Mesendoderm (in vitro differentiated cells): ENCODE results near the gene PIK3AP1.
"Not testable (repeated sequence)": the region's sequence is repeated elsewhere in the genome, so short reads cannot be mapped to it uniquely, and the experiment has no call there.

Source experiments
- DNase-seq: peaks from one replicate; pipeline ENCODE4 v3.0.0; 2013
- H2AK5ac ChIP-seq: 2 replicates; pipeline ENCODE4 v1.6.1; 2013; ENCODE audit warnings: low read length, inconsistent platforms
- H2BK120ac ChIP-seq: 2 replicates; pipeline ENCODE4 v1.6.1; 2013; ENCODE audit warnings: low read depth, mild to moderate bottlenecking, low read length, moderate library complexity, mixed read lengths
- H2BK15ac ChIP-seq: replicated peaks from 2 replicates; pipeline ENCODE4 v1.6.1; 2013; ENCODE audit warnings: low read depth, mild to moderate bottlenecking, moderate library complexity
- H2BK5ac ChIP-seq: 2 replicates; pipeline ENCODE4 v1.6.1; 2013; ENCODE audit warnings: low read length, inconsistent platforms
- H3K18ac ChIP-seq: 2 replicates; pipeline ENCODE4 v1.6.1; 2013; ENCODE audit warnings: mild to moderate bottlenecking, low read length, mixed read lengths
- H3K23ac ChIP-seq: one replicate; pipeline ENCODE4 v1.6.1; 2013; ENCODE audit warnings: low read length
- H3K27ac ChIP-seq: 2 replicates; pipeline ENCODE4 v1.5.1; 2013; ENCODE audit warnings: low read depth, mild to moderate bottlenecking, inconsistent platforms, low read length, moderate library complexity
- H3K27me3 ChIP-seq: 2 replicates; pipeline ENCODE4 v1.6.1; 2013; ENCODE audit warnings: low read length, control low read depth, mild to moderate bottlenecking, inconsistent platforms; ENCODE audit not compliant: insufficient read depth, poor library complexity
- H3K36me3 ChIP-seq: 2 replicates; pipeline ENCODE4 v1.6.1; 2013; ENCODE audit warnings: low read length, inconsistent platforms; ENCODE audit not compliant: control insufficient read depth, insufficient read depth
- H3K4ac ChIP-seq: one replicate; pipeline ENCODE4 v1.6.1; 2013; ENCODE audit warnings: low read depth, mild to moderate bottlenecking, low read length, moderate library complexity
- H3K4me1 ChIP-seq: 2 replicates; pipeline ENCODE4 v1.6.1; 2013; ENCODE audit warnings: low read depth, low read length, inconsistent platforms; ENCODE audit not compliant: control insufficient read depth
- H3K4me2 ChIP-seq: 2 replicates; pipeline ENCODE4 v1.6.1; 2013; ENCODE audit warnings: low read length
- H3K4me3 ChIP-seq: 2 replicates; pipeline ENCODE4 v1.5.1; 2013; ENCODE audit warnings: mild to moderate bottlenecking, low read length
- H3K56ac ChIP-seq: one replicate; pipeline ENCODE4 v1.6.1; 2013; ENCODE audit warnings: low read length
- H3K79me1 ChIP-seq: 2 replicates; pipeline ENCODE4 v1.6.1; 2013; ENCODE audit warnings: low read length, inconsistent platforms
- H3K79me2 ChIP-seq: 2 replicates; pipeline ENCODE4 v1.6.1; 2013; ENCODE audit warnings: mild to moderate bottlenecking, low read length; ENCODE audit not compliant: control insufficient read depth, insufficient read depth
- H3K9ac ChIP-seq: 2 replicates; pipeline ENCODE4 v1.6.1; 2013; ENCODE audit warnings: low read length, inconsistent platforms
- H4K5ac ChIP-seq: one replicate; pipeline ENCODE4 v1.6.1; 2013; ENCODE audit warnings: low read length
- H4K8ac ChIP-seq: one replicate; pipeline ENCODE4 v1.6.1; 2013; ENCODE audit warnings: low read depth, mild to moderate bottlenecking, control low read depth, low read length, moderate library complexity
- WGBS: extraction: QIAGEN DNeasy Blood & Tissue Kit; methylation state at CpG from one replicate; pipeline ENCODE4 v1.1.7; 2013; ENCODE audit warnings: low lambda C conversion rate, missing lambda C conversion rate; ENCODE audit not compliant: insufficient coverage; ENCODE audit errors: extremely low coverage; 5-methylcytosine and 5-hydroxymethylcytosine counted together

The PIK3AP1 gene

DNA sequence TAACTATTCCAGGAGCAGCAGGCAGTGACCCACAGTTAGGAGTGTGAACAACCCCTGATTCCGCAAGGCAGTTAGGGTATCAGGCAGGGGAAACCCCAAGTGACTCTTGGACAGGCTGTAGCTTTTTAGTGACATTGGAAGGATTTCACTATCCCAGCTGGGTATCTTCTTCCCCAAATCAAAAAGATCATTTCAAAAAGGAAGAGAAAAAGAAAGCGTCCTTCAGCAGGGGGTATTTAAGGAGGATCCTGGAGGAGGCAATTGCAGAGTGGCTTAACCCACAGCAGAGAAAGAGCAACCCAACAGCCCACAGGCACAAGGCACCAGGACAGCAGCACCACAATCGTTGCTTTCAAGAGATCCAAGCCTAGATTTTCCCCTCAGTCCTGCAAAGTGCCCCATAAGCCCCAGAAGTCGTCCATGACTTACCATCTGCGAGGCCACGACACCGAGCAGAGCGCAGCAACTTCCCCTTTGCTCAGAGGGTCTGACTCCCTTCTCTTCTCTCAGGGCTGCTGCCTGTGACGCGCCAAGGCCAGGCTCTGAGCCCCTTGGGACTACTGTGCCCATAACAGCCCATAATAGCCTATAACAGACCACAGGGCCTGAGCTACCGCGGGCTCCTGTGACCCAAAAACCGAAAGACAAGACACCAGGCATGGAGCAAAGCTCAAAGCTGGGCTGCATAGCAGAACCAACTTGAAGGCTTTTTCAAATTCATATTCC, 19.8 kb downstream of the PIK3AP1 start:
- H4K5ac ChIP-seq = no peak overlapping the region
- no peak overlapping the region for H2AK5ac ChIP-seq
- H2BK120ac ChIP-seq = no peak overlapping the region
- WGBS = no CpG with 5 or more reads among the region's 13 CpGs
- H3K4me3 ChIP-seq = no peak overlapping the region
- no peaks in the 10 kb centered on the region for H3K4me1 ChIP-seq
- H3K9ac ChIP-seq = no peak overlapping the region
- no peak overlapping the region for H2BK5ac ChIP-seq
- H3K36me3 ChIP-seq = no peaks in the 10 kb centered on the region
- H3K23ac ChIP-seq = no peak overlapping the region
- H3K56ac ChIP-seq = no peak overlapping the region
- no peak overlapping the region for H2BK15ac ChIP-seq
- H3K27me3 ChIP-seq = no peaks in the 10 kb centered on the region
- H3K4me2 ChIP-seq = no peak overlapping the region
- no peak overlapping the region for H4K8ac ChIP-seq
- H3K18ac ChIP-seq = no peak overlapping the region
- H3K79me1 ChIP-seq = no peaks in the 10 kb centered on the region
- H3K79me2 ChIP-seq = no peaks in the 10 kb centered on the region
- no peak overlapping the region for H3K4ac ChIP-seq
- DNase-seq = no peak
- no peak overlapping the region for H3K27ac ChIP-seq

DNA sequence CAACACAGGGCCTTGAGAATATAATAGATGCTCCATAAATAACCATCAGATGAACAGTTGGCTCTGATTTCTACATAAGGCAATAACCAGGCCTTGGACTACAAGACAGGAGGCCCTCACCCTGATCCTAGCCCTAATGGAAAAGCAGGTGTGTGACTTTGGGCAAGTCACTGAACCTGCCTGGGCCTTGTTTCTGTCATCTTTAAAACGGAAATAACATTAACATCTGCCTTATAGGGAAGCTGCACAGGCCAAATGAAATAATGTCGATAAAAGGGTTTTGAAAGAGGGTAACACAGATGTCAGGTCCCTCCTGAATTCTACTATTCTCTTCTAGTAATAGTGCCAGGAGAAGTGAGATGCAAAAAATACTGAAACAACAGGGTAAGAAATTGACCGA, 20.7 kb downstream of the PIK3AP1 start:
- H3K56ac ChIP-seq = no peak overlapping the region
- H3K4me3 ChIP-seq = no peak overlapping the region
- H3K27ac ChIP-seq = no peak overlapping the region
- no peak overlapping the region for H2AK5ac ChIP-seq
- no peaks in the 10 kb centered on the region for H3K27me3 ChIP-seq
- H3K79me1 ChIP-seq = no peaks in the 10 kb centered on the region
- H4K8ac ChIP-seq = no peak overlapping the region
- no peak overlapping the region for H2BK15ac ChIP-seq
- no peak overlapping the region for H3K23ac ChIP-seq
- no peak overlapping the region for H3K4ac ChIP-seq
- no peak overlapping the region for H3K9ac ChIP-seq
- no peaks in the 10 kb centered on the region for H3K4me1 ChIP-seq
- H2BK120ac ChIP-seq = no peak overlapping the region
- H3K18ac ChIP-seq = no peak overlapping the region
- H3K36me3 ChIP-seq = no peaks in the 10 kb centered on the region
- no peak overlapping the region for H4K5ac ChIP-seq
- H2BK5ac ChIP-seq = no peak overlapping the region
- DNase-seq = no peak
- no peaks in the 10 kb centered on the region for H3K79me2 ChIP-seq
- no peak overlapping the region for H3K4me2 ChIP-seq
- no CpG with 5 or more reads among the region's 3 CpGs for WGBS

DNA sequence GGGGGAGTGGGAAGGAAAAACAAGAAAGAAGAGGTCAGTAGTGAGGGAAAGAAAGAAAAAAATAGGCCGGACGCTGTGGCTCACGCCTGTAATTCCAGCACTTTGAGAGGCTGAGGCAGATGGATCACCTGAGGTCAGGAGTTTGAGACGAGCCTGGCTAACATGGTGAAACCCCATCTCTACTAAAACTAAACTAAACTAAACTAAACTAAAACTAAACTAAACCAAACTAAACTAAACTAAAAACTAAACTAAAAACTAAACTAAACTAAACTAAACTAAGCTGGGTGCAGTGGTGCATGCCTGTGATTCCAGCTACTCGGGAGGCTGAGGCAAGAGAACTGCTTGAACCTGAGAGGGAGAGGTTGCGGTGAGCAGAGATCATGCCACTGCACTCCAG, 22.0 kb downstream of the PIK3AP1 start:
- not testable (repeated sequence) for H3K79me2 ChIP-seq, H4K5ac ChIP-seq, H4K8ac ChIP-seq, H3K27ac ChIP-seq, H2BK120ac ChIP-seq, H2AK5ac ChIP-seq, H3K79me1 ChIP-seq, H3K4me3 ChIP-seq, H2BK5ac ChIP-seq, H3K23ac ChIP-seq, H3K36me3 ChIP-seq, H2BK15ac ChIP-seq, H3K4me2 ChIP-seq, H3K4ac ChIP-seq, H3K9ac ChIP-seq, H3K18ac ChIP-seq, H3K27me3 ChIP-seq, H3K56ac ChIP-seq, DNase-seq, H3K4me1 ChIP-seq
- WGBS = no CpG with 5 or more reads among the region's 6 CpGs

- no peak overlapping the region for H3K4me2 ChIP-seq
- WGBS = no CpG with 5 or more reads among the region's 3 CpGs
- no peak overlapping the region for H2BK5ac ChIP-seq
- H3K4me3 ChIP-seq = no peak overlapping the region
- H3K36me3 ChIP-seq = no peaks in the 10 kb centered on the region
- no peak for DNase-seq
- no peak overlapping the region for H3K23ac ChIP-seq
- no peak overlapping the region for H2AK5ac ChIP-seq
- H4K8ac ChIP-seq = no peak overlapping the region
- H2BK15ac ChIP-seq = no peak overlapping the region
- no peaks in the 10 kb centered on the region for H3K4me1 ChIP-seq
- no peak overlapping the region for H3K56ac ChIP-seq
- H3K79me1 ChIP-seq = no peaks in the 10 kb centered on the region
- H3K18ac ChIP-seq = no peak overlapping the region
- H3K9ac ChIP-seq = no peak overlapping the region
- no peaks in the 10 kb centered on the region for H3K79me2 ChIP-seq
- H3K27ac ChIP-seq = no peak overlapping the region
- no peaks in the 10 kb centered on the region for H3K27me3 ChIP-seq
- no peak overlapping the region for H2BK120ac ChIP-seq
- no peak overlapping the region for H4K5ac ChIP-seq
- H3K4ac ChIP-seq = no peak overlapping the region
These were observed 22.9 kb downstream of the PIK3AP1 start for GRCh38 chr10:96697438-96697837.

GRCh38 chr10:96696845-96697425, 23.4 kb downstream of the PIK3AP1 start:
- no peak for DNase-seq
- Histone ChIP-seq H4K8ac (no peak overlapping the region), H3K27ac (no peak overlapping the region), H3K18ac (no peak overlapping the region), H3K56ac (no peak overlapping the region), H3K36me3 (no peaks in the 10 kb centered on the region), H2BK15ac (no peak overlapping the region), H3K4me3 (no peak overlapping the region), H3K9ac (no peak overlapping the region), H2AK5ac (no peak overlapping the region), H2BK120ac (no peak overlapping the region), H3K4me2 (no peak overlapping the region), H2BK5ac (no peak overlapping the region), H3K4me1 (no peaks in the 10 kb centered on the region), H3K4ac (no peak overlapping the region), H3K23ac (no peak overlapping the region), H3K27me3 (no peaks in the 10 kb centered on the region), H3K79me2 (no peaks in the 10 kb centered on the region), H3K79me1 (no peaks in the 10 kb centered on the region), H4K5ac (no peak overlapping the region)
- no CpG with 5 or more reads among the region's 7 CpGs for WGBS
